GM21367 (cell line): ENCODE results near the gene FSHB.
"Not testable (repeated sequence)": the region's sequence is repeated elsewhere in the genome, so short reads cannot be mapped to it uniquely, and the experiment has no call there.

ENCODE experiments used
- ATAC-seq: cut with Tn5 transposase; IDR thresholded peaks from one replicate; pipeline ENCODE4 v1.9.1; 2021; ENCODE audit not compliant: unreplicated experiment

Gene FSHB

DNA sequence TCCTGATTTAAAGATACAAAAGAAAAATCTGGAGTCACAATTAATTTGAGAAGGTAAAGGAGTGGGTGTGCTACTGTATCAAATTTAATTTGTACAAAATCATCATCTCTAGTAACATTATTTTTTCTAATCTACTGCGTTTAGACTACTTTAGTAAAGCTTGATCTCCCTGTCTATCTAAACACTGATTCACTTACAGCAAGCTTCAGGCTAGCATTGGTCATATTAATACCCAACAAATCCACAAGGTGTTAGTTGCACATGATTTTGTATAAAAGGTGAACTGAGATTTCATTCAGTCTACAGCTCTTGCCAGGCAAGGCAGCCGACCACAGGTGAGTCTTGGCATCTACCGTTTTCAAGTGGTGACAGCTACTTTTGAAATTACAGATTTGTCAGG, at the start of gene FSHB:
FSHB (plus strand) TSS at position 301 of the 400 bp plus-strand sequence. CDS start 889 bp downstream, outside the sequence.
- ATAC-seq: no peak

GRCh38 chr11:30186748-30187147, 44.1 kb upstream of the FSHB start:
- no peak for ATAC-seq

- ATAC-seq: no peak
These were observed 38.2 kb upstream of the FSHB start for GRCh38 chr11:30192620-30193019.

GRCh38 chr11:30196400-30197206, 34.2 kb upstream of the FSHB start:
- ATAC-seq: peak; percentile 94

- no peak for ATAC-seq
These were observed 32.9 kb upstream of the FSHB start for GRCh38 chr11:30197869-30198268.

DNA sequence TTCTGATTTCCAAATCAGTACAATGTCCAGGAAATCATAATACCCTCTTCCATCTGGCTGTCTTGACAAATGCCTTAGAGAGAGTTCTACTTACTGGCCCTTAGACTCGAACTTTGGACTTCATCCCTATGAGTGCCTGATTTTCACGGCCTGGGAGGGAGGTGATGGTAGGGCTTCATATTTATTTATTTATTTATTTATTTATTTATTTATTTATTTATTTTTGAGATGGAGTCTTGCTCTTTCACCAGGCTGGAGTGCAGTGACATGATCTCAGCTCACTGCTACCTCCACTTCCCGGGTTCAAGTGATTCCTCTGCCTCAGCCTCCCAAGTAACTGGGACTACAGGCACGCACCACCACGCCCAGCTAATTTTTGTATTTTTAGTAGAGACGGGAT, 27.8 kb upstream of the FSHB start:
- ATAC-seq: not testable (repeated sequence)

GRCh38 chr11:30203850-30204249, 27.0 kb upstream of the FSHB start:
- no peak for ATAC-seq

DNA sequence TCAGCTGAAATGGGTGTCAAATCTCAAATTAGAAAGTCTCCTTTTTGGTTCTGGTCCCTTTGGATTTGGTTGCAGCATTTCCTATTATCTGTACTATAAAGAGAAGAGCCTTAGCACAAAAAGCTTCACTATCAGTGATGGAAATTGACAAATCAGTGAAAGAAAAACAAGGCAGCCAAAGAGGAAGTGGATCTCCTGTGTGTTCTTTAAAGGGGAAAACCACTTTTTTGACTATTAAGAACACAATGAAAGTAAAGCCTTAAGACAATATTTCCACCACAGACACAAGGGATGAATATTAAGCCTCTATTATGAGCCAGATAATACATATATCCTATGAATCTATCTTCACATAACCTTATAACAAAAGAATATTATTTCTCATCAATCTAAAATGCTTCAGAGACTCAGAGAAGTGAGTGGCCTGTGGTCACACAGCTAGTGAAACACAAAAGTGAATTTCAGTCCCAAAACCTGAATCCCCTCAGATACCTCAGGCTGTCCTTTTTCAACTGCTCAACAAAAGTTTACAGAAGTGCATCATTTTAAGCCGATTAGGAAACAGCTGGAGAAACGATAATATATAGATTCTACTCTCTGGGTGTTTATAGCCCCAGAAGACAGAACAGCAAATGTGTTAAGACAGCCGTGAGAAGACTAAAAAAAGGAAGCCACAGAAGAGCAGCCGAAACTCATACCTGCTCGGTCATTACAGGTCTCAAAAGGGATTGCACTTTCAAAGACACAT, 24.4 kb upstream of the FSHB start:
- ATAC-seq: peak; percentile 83

DNA sequence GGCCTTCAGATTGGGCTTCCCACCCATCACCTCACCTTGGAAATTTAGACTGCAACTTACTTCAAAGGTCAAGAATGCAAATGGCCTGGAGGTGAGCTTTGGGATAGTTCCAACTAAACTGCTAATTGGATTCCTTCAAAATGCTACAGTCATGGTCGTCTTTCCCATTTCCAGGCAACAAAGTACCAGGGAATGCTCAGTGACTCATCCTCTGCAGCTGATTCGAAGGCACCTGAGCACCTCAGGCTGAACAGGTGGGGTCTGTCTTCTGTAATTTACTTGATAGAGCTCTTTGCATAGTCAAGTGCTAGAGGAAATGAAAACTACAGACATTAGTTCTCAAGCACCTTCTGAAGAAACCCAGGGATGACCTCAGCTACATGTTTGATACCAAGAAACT, 20.5 kb upstream of the FSHB start:
- ATAC-seq: no peak

DNA sequence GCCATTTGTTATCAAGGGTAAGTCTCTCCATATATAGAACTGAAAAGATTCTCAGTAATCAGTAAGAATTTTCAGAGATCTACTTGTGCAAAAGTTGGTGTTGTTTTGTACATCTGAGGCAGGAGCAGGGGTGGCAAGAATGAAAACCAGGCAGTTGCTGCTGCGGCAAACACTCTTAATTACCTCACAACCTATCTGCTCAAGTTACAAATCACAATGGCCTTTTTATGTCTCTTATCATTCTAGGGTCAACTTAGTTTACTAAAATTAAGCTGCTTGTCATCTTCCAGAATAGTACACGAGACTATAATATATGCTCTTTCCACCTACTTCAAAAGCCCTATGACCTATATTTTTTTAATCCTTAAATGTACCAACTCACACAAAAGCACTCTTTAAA, 14.3 kb upstream of the FSHB start:
- ATAC-seq: no peak

GRCh38 chr11:30218278-30218677, 12.5 kb upstream of the FSHB start:
- ATAC-seq: no peak

DNA sequence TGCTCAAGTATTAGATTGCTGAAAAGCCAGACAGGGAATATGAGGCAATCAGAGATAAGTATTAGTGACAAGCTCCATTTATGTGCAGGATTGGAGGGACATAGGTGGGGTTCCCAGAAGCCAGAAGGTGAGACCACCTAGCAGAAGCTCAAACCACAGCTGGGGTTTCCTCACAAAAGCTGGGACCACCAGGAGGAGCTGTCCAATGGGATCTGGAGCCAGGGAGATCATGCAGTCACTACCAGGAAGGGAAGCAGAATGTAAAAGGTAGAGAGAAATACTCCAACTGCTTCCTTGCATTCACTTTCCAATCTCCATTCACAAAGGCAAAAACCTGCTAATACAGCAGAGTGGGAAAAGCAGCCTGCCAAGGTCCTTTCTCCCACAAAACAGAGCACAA, 5.2 kb upstream of the FSHB start:
- no peak for ATAC-seq

- no peak for ATAC-seq
These were observed 2.4 kb upstream of the FSHB start for GRCh38 chr11:30228323-30228884.

- ATAC-seq: no peak
These were observed 8.2 kb downstream of the FSHB start for GRCh38 chr11:30239025-30239424.

DNA sequence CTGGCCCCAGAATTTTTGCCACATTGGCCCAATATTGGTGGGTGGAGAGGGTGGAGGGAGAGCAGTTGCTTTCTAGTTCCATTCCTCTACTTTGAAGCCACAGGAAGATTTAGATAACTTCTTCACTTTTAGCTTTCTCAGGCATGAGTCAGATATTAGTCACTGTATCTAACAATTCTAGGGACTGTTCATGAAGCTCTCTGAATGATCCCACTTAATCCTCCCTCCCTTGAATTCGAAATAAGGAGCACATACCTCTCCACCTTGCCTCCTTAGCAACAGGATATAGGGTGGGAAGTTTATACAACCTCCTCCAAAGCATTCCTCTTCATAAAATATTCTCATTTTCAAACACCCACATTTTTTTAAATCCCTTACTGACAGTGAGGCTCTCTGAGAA, 13.5 kb downstream of the FSHB start:
- no peak for ATAC-seq

GRCh38 chr11:30245621-30246020, 14.8 kb downstream of the FSHB start:
- ATAC-seq: no peak

DNA sequence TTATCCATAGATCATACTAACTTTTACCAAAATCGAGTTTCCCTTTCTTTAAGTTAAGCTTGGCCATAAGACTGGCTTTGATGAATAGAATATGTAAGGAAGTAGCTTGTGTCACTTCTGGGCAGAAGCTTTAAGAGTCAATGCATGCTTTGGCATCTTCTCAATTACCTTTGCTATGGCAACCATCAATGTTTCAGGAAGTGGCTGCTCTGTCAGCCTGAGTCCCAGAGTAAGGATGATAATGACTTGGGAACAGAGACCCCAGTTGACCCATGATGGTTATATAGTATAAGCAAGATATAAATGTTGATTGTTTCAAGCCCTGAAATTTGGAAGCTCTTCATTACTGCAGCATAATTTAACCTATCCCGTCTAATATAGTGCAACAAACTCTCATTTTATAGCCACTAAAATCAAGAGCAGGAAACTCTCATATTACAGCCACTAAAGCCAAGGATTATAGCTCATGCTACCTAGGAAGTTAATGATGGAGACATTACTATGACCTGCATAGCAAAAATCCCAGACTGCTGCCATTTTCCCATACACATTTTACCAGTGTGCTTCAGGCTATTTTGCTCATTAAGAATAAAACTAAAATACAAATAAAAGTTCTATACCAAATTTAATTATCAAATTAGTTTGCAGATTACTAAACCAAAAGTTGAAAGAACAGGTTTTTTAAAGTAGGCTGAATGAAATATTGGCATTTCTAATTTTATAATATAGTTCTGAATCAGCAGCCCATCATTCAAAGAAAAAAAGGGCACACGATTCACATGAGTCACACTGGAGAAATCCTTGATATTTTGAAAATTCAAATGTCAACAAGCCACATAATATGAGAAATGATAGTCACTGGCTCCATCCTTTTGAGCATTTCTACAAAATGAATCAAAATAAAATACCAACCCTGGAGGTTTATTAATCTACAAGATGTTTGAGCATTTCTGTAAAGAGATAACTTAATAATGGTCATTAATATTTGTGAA, 23.8 kb downstream of the FSHB start:
- no peak for ATAC-seq

GRCh38 chr11:30255637-30256036, 24.8 kb downstream of the FSHB start:
- no peak for ATAC-seq

DNA sequence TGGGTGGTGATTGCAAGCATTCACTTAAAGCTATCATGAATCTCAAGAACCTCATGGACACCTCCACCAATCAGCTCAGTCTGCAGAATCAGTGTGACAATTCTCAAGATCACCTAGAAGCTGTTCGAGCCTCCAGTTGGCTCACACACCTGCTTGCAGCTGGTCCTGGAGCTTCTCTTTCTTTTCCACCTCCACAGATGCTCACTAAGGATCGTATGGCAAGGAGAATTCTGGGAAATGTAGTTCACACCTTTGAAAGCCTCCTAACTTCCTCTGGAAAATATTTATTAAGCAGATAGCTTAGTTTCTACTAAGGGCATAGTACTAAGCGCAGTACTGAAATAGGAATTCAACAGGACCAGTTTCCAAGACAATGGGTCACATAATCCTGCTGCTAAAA, 26.2 kb downstream of the FSHB start:
- ATAC-seq: no peak

DNA sequence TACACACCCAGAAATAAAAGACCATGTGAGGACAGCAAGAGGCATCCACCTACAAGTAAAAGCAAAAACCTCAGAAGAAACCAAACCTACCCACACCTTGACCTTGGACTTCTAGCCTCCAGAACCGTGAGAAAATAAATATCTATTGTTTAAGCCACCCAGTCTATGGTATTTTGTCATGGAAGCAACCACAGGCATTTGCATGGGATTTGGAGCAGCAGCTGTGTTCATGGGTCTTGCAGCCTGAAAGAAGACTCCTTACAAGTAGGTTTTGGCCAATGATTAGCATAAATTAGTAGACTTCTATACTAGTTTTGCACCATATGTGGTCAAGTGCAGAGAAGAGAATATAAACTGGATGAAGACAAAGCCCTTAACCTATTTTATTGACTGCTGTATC, 27.9 kb downstream of the FSHB start:
- ATAC-seq: no peak

GRCh38 chr11:30260813-30261212, 30.0 kb downstream of the FSHB start:
- ATAC-seq: peak; percentile 51
